Loucy (cell line): ENCODE results near the gene PPP1R9B.

Experiments used
- H2AFZ ChIP-seq: fragments of 200-600 bp; sonication (generic); 2 replicates; pipeline ENCODE4 v1.6.0; 2016; ENCODE audit warnings: antibody characterized with exemption, mild to moderate bottlenecking, low read length, moderate library complexity
- H3F3A ChIP-seq: fragments of 200-600 bp; 2 replicates; pipeline ENCODE4 v1.6.0; 2016; ENCODE audit warnings: antibody characterized with exemption, low read depth, mild to moderate bottlenecking
- H3K27me3 ChIP-seq: fragments of 200-600 bp; sonication (generic); 2 replicates; pipeline ENCODE4 v1.6.1; 2014; ENCODE audit warnings: low read length, mild to moderate bottlenecking; ENCODE audit not compliant: insufficient read depth, poor library complexity, severe bottlenecking
- H3K36me3 ChIP-seq: fragments of 200-600 bp; sonication (generic); 2 replicates; pipeline ENCODE4 v1.6.1; 2016; ENCODE audit warnings: low read length; ENCODE audit not compliant: insufficient read depth
- H3K4me1 ChIP-seq: fragments of 200-600 bp; sonication (generic); 2 replicates; pipeline ENCODE4 v1.5.1; 2014; ENCODE audit warnings: low read length, mild to moderate bottlenecking; ENCODE audit not compliant: insufficient read depth, poor library complexity, severe bottlenecking
- H3K4me2 ChIP-seq: fragments of 200-600 bp; sonication (generic); 2 replicates; pipeline ENCODE4 v1.6.0; 2014; ENCODE audit warnings: antibody characterized with exemption, low read length, low read depth, mild to moderate bottlenecking; ENCODE audit not compliant: poor library complexity, severe bottlenecking
- H3K4me3 ChIP-seq: fragments of 200-600 bp; sonication (generic); 2 replicates; pipeline ENCODE4 v1.5.1; 2014; ENCODE audit warnings: low read length, mild to moderate bottlenecking, mixed read lengths; ENCODE audit not compliant: poor library complexity, severe bottlenecking
- H3K79me2 ChIP-seq: fragments of 200-600 bp; sonication (generic); 2 replicates; pipeline ENCODE4 v1.6.1; 2014; ENCODE audit warnings: low read length; ENCODE audit not compliant: insufficient read depth
- H3K9ac ChIP-seq: fragments of 200-600 bp; sonication (generic); 2 replicates; pipeline ENCODE4 v1.6.0; 2014; ENCODE audit warnings: mild to moderate bottlenecking, low read depth, low read length, moderate library complexity; ENCODE audit not compliant: poor library complexity, severe bottlenecking
- H3K9me2 ChIP-seq: fragments of 200-600 bp; sonication (generic); replicated peaks from 2 replicates; pipeline ENCODE4 v1.6.1; 2016; ENCODE audit warnings: low read depth, low read length, mixed read lengths
- H3K9me3 ChIP-seq: fragments of 200-600 bp; sonication (generic); 2 replicates; pipeline ENCODE4 v1.6.1; 2014; ENCODE audit warnings: mild to moderate bottlenecking, antibody characterized with exemption, low read length, low read depth; ENCODE audit not compliant: insufficient read depth
- H4K20me1 ChIP-seq: fragments of 200-600 bp; sonication (generic); 2 replicates; pipeline ENCODE4 v1.6.0; 2014; ENCODE audit warnings: antibody characterized with exemption, low read length, mild to moderate bottlenecking; ENCODE audit not compliant: insufficient read depth, poor library complexity, severe bottlenecking
- CTCF ChIP-seq: fragments of 200-600 bp; sonication (generic); conservative IDR thresholded peaks from 2 replicates; pipeline ENCODE4 v1.5.1; 2014; ENCODE audit warnings: mild to moderate bottlenecking, antibody characterized with exemption, low read length
- EZH2phosphoT487 ChIP-seq: fragments of 200-600 bp; IDR thresholded peaks from 2 replicates; pipeline ENCODE4 v1.6.1; 2018; ENCODE audit warnings: antibody characterized with exemption, mild to moderate bottlenecking, moderate library complexity, borderline replicate concordance

The PPP1R9B gene

GRCh38 chr17:50100921-50101345 lies 49.5 kb downstream of the PPP1R9B start:
- peaks cover 6% of the 10 kb centered on the region; the same call in 1 of the 2 replicates for H3K79me2 ChIP-seq
- no peak overlapping the region for H3K4me3 ChIP-seq
- TF ChIP-seq EZH2phosphoT487 (no peak), CTCF (no peak)
- H3K27me3 ChIP-seq = no peaks in the 10 kb centered on the region
- no peaks in the 10 kb centered on the region for H3F3A ChIP-seq
- H3K9me3 ChIP-seq = no peaks in the 10 kb centered on the region
- no peak overlapping the region for H3K4me2 ChIP-seq
- H3K36me3 ChIP-seq = no peaks in the 10 kb centered on the region
- H3K4me1 ChIP-seq = peaks cover 22% of the 10 kb centered on the region
- no peak overlapping the region for H2AFZ ChIP-seq
- H3K9ac ChIP-seq = no peak overlapping the region
- no peaks in the 10 kb centered on the region for H3K9me2 ChIP-seq
- H4K20me1 ChIP-seq = no peaks in the 10 kb centered on the region

- Histone ChIP-seq H3K79me2 (peaks cover 10% of the 10 kb centered on the region; the same call in 1 of the 2 replicates), H3K9ac (no peak overlapping the region), H3K4me1 (peaks cover 23% of the 10 kb centered on the region), H3K36me3 (no peaks in the 10 kb centered on the region), H3K27me3 (no peaks in the 10 kb centered on the region), H3F3A (no peaks in the 10 kb centered on the region), H3K9me2 (no peaks in the 10 kb centered on the region), H3K4me2 (no peak overlapping the region), H3K9me3 (no peaks in the 10 kb centered on the region), H4K20me1 (no peaks in the 10 kb centered on the region), H3K4me3 (no peak overlapping the region), H2AFZ (no peak overlapping the region)
- TF ChIP-seq CTCF = no peak
- TF ChIP-seq EZH2phosphoT487 = no peak
These were observed 50.0 kb downstream of the PPP1R9B start for GRCh38 chr17:50100480-50100883.

GRCh38 chr17:50099003-50099402 lies 51.5 kb downstream of the PPP1R9B start:
- no peaks in the 10 kb centered on the region for H4K20me1 ChIP-seq
- H3K9me3 ChIP-seq = no peaks in the 10 kb centered on the region
- H3K9me2 ChIP-seq = no peaks in the 10 kb centered on the region
- H3F3A ChIP-seq = no peaks in the 10 kb centered on the region
- H3K27me3 ChIP-seq = no peaks in the 10 kb centered on the region
- no peak overlapping the region for H3K9ac ChIP-seq
- peaks cover 12% of the 10 kb centered on the region; the same call in 1 of the 2 replicates for H3K79me2 ChIP-seq
- no peaks in the 10 kb centered on the region for H3K36me3 ChIP-seq
- TF ChIP-seq CTCF (no peak), EZH2phosphoT487 (no peak)
- peaks cover 29% of the 10 kb centered on the region for H3K4me1 ChIP-seq
- no peak overlapping the region for H3K4me2 ChIP-seq
- no peak overlapping the region for H3K4me3 ChIP-seq
- H2AFZ ChIP-seq = no peak overlapping the region
